GM12892 (cell line): ENCODE results near the gene ARHGAP27.

Experiments
- POLR2AphosphoS5 ChIP-seq: IDR thresholded peaks from 2 replicates; pipeline ENCODE4 v1.6.1; 2011; ENCODE audit warnings: low read depth, low read length, control low read depth
- TAF1 ChIP-seq: IDR thresholded peaks from 2 replicates; pipeline ENCODE4 v1.6.1; 2011; ENCODE audit warnings: low read depth, mild to moderate bottlenecking, control low read depth, low read length, borderline replicate concordance

DNA sequence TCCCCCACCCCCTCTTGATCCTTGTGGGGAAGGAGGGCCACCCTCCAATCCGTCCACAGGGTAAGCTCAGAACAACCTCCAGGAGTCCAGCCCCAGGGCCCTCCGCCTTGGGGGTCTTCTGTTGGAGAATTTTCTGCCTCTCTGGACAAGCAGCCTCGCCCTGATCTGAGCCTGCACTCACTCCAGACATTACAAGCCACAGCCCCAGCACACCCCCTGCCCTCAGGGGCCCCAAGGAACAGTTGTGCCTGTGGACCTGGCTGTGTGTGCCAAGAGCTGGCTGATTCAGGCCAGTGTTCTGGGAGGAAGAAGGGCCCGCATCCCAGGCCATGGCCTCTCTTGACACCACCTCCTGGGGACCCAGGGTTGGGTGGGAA lies 477 bp upstream of the ARHGAP27 start:
- TF ChIP-seq POLR2AphosphoS5 (no peak), TAF1 (no peak)
